ENCODE measurements around the gene KCNG2.

The KCNG2 gene

GRCh38 chr18:79786304-79786703 is 11.4 kb upstream of the KCNG2 start:
- no peak for DNase-seq

- DNase-seq: no peak
Observed at GRCh38 chr18:79786786-79787526, 10.8 kb upstream of the KCNG2 start.

- DNase-seq: no peak
Observed at GRCh38 chr18:79787527-79787864, 10.2 kb upstream of the KCNG2 start.

- no peak for DNase-seq
Observed at GRCh38 chr18:79787865-79788733, 9.6 kb upstream of the KCNG2 start.

- no peak for DNase-seq
Observed at GRCh38 chr18:79788734-79789085, 9.0 kb upstream of the KCNG2 start.

GRCh38 chr18:79789091-79789891 is 8.4 kb upstream of the KCNG2 start:
- DNase-seq: no peak

GRCh38 chr18:79789901-79790890 is 7.5 kb upstream of the KCNG2 start:
- DNase-seq: no peak

GRCh38 chr18:79790996-79791972 is 6.5 kb upstream of the KCNG2 start:
- DNase-seq: no peak

- no peak for DNase-seq
Observed at GRCh38 chr18:79792096-79792987, 5.4 kb upstream of the KCNG2 start.

- DNase-seq: no peak
Observed at GRCh38 chr18:79792988-79793355, 4.8 kb upstream of the KCNG2 start.

GRCh38 chr18:79794846-79795245 is 2.9 kb upstream of the KCNG2 start:
- no peak for DNase-seq

GRCh38 chr18:79795446-79795845 is 2.3 kb upstream of the KCNG2 start:
- no peak for DNase-seq

- DNase-seq: no peak
Observed at GRCh38 chr18:79796016-79796415, 1.7 kb upstream of the KCNG2 start.

- no peak for DNase-seq
Observed at GRCh38 chr18:79796531-79797405, 970 bp upstream of the KCNG2 start.

- no peak for DNase-seq
Observed at GRCh38 chr18:79798346-79798998, 734 bp downstream of the KCNG2 start.

GRCh38 chr18:79798999-79799370 is 1.2 kb downstream of the KCNG2 start:
- no peak for DNase-seq

- no peak for DNase-seq
Observed at GRCh38 chr18:79799619-79800370, 2.1 kb downstream of the KCNG2 start.

Measured in activated gamma-delta T cell treated with Interleukin-2 at 50 U/mL for 16 hours (primary cell).